Cardiac fibroblast (primary cell): ENCODE data around the gene MAP3K7.

ENCODE experiments used
- DNase-seq, 2 donors: peaks; one replicate each; pipeline versions ENCODE4 v3.0.0 to v3.0.0-alpha.2; 2010; ENCODE audit warnings: low read depth in 2 of 2
- H3K4me3 ChIP-seq, 2 donors: replicated peaks in 1 of 2; 1 replicate in 1 of 2; 2 replicates in 1 of 2; pipeline ENCODE4 v1.5.1; 2011; ENCODE audit warnings: low read depth in 2 of 2, low read length in 2 of 2, mild to moderate bottlenecking in 2 of 2, moderate library complexity in 1 of 2
- TF ChIP-seq, protein P1 (sequence below): IDR thresholded peaks from one replicate; pipeline ENCODE4 v1.5.1; 2011; ENCODE audit warnings: low read depth, mild to moderate bottlenecking, low read length, inconsistent platforms

Gene MAP3K7

DNA sequence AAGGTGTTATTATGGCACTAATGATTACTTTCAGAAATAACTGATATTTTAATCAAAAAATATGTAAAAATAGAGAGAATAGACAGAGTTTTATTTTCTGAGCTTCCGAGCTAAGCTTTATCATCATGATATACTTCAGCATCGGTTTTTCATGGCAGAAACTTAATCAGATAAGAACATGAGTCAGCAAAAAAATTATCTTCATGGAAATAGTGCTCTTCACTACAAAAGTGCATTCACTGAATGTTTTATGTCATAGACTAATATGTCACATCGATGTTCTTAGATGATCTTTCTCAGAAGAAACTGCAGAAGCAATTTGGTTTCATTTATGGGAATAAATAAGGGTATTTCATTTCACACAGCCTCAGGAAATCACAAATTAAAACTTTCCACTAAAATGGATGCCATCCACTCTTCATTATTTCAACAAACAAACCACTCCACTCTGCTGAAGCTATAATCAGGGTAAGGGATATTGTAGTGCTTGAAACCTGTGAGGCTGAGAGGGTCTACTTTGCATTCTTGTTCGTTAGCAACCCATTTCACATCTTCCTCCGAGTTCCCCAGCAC, 10.2 kb upstream of the MAP3K7 start:
- TF ChIP-seq, protein P1, sequence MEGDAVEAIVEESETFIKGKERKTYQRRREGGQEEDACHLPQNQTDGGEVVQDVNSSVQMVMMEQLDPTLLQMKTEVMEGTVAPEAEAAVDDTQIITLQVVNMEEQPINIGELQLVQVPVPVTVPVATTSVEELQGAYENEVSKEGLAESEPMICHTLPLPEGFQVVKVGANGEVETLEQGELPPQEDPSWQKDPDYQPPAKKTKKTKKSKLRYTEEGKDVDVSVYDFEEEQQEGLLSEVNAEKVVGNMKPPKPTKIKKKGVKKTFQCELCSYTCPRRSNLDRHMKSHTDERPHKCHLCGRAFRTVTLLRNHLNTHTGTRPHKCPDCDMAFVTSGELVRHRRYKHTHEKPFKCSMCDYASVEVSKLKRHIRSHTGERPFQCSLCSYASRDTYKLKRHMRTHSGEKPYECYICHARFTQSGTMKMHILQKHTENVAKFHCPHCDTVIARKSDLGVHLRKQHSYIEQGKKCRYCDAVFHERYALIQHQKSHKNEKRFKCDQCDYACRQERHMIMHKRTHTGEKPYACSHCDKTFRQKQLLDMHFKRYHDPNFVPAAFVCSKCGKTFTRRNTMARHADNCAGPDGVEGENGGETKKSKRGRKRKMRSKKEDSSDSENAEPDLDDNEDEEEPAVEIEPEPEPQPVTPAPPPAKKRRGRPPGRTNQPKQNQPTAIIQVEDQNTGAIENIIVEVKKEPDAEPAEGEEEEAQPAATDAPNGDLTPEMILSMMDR, result no peak
- no peak for DNase-seq
- no peak overlapping the region for H3K4me3 ChIP-seq

DNA sequence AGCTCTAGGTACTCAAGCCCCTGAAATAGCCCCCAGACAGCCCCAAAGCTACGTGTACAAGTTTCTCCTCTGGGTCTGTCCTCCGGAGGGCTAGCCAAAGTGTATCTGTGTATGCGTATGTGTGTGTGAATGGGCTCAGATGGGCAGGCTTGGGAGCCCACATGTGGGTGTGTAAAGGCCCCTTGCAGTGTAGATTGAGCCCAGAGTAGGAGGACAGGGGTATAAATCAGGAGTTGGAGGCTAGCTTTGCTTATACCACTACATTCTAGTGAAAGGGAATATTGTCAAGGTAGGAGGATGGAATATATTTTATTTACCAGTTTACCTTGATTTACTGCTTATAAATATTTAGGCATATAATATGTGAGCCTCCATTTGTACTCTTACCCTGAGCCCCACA, 9.0 kb upstream of the MAP3K7 start:
- no peak for DNase-seq
- TF ChIP-seq, protein P1, result no peak
- H3K4me3 ChIP-seq, result no peak overlapping the region

DNA sequence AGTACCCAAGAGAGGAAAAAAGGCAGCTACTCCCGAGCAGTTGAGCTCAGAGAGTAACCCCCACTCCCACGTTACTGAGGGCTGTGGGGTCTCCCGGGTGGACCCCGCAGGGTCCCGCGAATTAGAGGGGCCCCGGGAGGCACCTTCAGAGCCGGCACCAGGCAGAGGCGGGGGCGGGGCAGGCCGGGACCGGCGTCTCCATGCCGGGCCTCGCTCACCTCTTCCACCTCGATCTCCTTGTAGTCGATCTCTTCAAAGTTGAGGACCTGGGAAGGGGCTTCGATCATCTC, 381 bp downstream of the MAP3K7 start:
- peak in 1 of 2 donors; percentile 6 for DNase-seq
- TF ChIP-seq, protein P1, result no peak
- peak overlapping the region; percentile 93 to 99 for H3K4me3 ChIP-seq

DNA sequence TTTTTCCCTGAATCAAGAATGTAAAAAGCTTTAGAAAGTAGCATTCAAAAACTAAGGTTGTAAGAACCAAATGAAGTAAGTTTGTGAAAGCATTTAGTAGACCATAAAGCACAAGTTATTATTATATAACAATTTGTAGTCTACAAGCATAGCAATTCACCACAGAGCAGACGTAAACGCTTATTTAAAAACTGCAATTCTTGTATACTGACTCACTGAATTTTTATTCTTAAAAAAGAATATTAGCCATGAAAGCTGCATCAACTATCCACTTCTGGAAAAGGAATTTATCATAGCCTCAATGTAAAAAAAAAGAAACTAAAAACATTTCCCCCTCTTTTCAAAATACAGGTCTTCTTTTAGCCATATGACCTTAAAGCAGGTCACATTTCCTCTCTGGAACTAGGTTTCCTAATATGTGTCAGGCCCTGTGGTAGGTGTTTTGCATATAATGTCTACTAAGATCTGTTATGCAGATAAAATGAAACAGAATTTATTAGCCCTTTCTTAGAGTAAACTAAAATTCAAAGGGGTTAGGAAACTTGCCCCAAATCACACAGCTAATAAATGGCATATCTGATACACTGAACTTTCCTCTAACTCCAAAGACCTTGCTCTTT, 2.1 kb downstream of the MAP3K7 start:
- H3K4me3 ChIP-seq, result peak overlapping the region in 1 of 2 donors; percentile 13
- TF ChIP-seq, protein P1, result no peak
- DNase-seq, result peak in 1 of 2 donors; percentile 37

DNA sequence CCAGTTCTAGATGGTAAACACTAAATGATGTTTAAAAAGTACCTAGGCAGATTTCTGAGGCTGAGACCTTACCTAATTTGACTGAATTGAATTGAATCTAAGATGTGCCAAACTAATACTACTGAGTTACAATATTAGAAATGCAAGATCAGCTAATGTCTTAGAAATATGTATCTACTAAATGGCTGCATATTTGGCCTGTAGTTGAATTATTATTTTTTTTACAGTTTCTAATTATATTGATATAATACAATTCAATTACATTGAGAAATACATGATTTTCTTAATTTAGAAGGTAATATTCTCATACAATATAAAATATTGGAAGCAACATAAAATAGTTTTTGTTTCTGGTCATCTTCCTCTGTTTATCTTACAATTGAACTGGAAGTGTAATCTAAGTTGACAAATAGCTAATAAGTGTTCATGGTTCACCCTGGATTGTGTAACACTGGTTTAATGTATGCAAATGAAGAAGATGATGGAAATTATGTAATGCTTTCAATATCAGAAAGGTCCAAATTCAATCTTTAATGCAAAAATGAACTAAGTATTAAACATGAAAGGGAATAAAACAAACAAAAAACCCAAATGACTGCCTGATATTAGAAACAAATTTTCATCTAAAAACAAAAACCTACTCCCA, 2.9 kb downstream of the MAP3K7 start:
- TF ChIP-seq, protein P1, result no peak
- no peak overlapping the region for H3K4me3 ChIP-seq
- DNase-seq, result no peak

DNA sequence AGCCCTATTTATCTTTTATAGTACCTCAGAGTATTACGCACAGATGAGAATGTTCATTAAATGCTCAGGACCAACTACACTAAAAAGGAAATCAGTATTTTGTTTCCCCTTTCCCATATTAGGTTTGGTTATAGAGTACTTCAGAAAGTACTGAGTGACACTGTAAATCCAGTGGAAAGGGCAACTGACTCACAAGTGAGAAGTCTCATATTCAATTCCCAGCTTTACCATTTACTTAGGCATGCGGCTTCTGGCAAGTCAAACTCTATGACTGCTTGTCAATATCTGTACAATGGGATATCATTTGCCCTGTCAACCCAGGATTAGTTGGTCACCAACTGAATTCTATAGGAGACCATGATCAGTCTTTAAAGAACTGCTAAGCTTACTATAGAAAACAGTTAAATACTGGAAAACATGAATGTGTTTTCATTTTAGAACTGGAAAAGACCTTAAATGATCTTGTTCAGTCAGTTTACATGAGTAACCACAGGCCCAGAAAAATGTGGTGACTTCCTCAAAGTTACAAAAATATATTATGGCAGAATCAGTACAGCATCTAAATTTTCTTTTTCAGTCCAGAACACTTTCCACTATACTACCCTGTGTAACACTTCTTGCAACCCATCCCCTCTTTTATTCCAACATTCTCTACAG, 3.6 kb downstream of the MAP3K7 start:
- H3K4me3 ChIP-seq, result no peak overlapping the region
- peak in 1 of 2 donors; percentile 9 for DNase-seq
- TF ChIP-seq, protein P1, result no peak
